Ovary (tissue), 3 donors: Measurements from ENCODE around the gene CDH23.

Experiments used
- EP300 ChIP-seq: sonication (generic); formaldehyde crosslinking; IDR thresholded peaks from one replicate; pipeline ENCODE4 v1.6.1; 2017; ENCODE audit warnings: antibody characterized with exemption
- POLR2A ChIP-seq: fragments of 450-650 bp; IDR thresholded peaks from one replicate; pipeline ENCODE4 v1.6.1; 2017; ENCODE audit warnings: antibody characterized with exemption, mild to moderate bottlenecking, moderate library complexity
- TF ChIP-seq, protein P1 (sequence below), 3 donors: fragments of 450-650 bp in 2 of 3; fragments of 200-600 bp in 1 of 3; IDR thresholded peaks; one replicate each; pipeline versions ENCODE4 v1.5.1 to v1.8.0; 2016 to 2022; ENCODE audit warnings: antibody characterized with exemption in 3 of 3, mild to moderate bottlenecking in 1 of 3
- donor health status: DM: no; HTN: no; CAD: no.

- TF ChIP-seq, protein P1, sequence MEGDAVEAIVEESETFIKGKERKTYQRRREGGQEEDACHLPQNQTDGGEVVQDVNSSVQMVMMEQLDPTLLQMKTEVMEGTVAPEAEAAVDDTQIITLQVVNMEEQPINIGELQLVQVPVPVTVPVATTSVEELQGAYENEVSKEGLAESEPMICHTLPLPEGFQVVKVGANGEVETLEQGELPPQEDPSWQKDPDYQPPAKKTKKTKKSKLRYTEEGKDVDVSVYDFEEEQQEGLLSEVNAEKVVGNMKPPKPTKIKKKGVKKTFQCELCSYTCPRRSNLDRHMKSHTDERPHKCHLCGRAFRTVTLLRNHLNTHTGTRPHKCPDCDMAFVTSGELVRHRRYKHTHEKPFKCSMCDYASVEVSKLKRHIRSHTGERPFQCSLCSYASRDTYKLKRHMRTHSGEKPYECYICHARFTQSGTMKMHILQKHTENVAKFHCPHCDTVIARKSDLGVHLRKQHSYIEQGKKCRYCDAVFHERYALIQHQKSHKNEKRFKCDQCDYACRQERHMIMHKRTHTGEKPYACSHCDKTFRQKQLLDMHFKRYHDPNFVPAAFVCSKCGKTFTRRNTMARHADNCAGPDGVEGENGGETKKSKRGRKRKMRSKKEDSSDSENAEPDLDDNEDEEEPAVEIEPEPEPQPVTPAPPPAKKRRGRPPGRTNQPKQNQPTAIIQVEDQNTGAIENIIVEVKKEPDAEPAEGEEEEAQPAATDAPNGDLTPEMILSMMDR (IDR thresholded peaks at IDR 0.05) = no peak
- TF ChIP-seq POLR2A (no peak), EP300 (no peak)
These were observed 172.3 kb downstream of the CDH23 start for GRCh38 chr10:71568896-71569492.
